ENCODE measurements around the gene IWS1. TPM values are rescaled to one million over a fixed set of nuclear protein-coding genes. Genes with fewer than 3 reads are reported as not detected.

IWS1 gene
- total RNA-seq, 4 donors from 2014 or later = 8.5 to 47.4 (median 33.1) TPM

GRCh38 chr2:127463155-127463991 is 62.9 kb downstream of the IWS1 start:
- Histone ChIP-seq H3K27me3 (no peaks in the 10 kb centered on the region), H3K36me3 (no peaks in the 10 kb centered on the region), H3K9me3 (no peaks in the 10 kb centered on the region), H3K4me1 (no peaks in the 10 kb centered on the region), H3K27ac (no peak overlapping the region), H3K4me3 (no peak overlapping the region)
- intact Hi-C loops (cut with DNase I; ENCODE audit: low total_unique reads) = no loop called here
- no peak for TF ChIP-seq CTCF (IDR thresholded peaks at IDR 0.05)
- no peak for DNase-seq

- H3K27ac ChIP-seq = no peak overlapping the region
- H3K36me3 ChIP-seq = no peaks in the 10 kb centered on the region
- H3K4me3 ChIP-seq = no peak overlapping the region
- no peak for DNase-seq
- H3K9me3 ChIP-seq = no peaks in the 10 kb centered on the region
- H3K27me3 ChIP-seq = no peaks in the 10 kb centered on the region
- H3K4me1 ChIP-seq = no peaks in the 10 kb centered on the region
- intact Hi-C loops (cut with DNase I; ENCODE audit: low total_unique reads) = no loop called here
- TF ChIP-seq CTCF (IDR thresholded peaks at IDR 0.05) (no peak), POLR2A (IDR thresholded peaks at IDR 0.05) (no peak)
Observed at GRCh38 chr2:127462461-127462860, 63.8 kb downstream of the IWS1 start.

- DNase-seq = no peak
- TF ChIP-seq POLR2A (IDR thresholded peaks at IDR 0.05) (no peak), CTCF (IDR thresholded peaks at IDR 0.05) (no peak)
- H3K27ac ChIP-seq = no peak overlapping the region
- intact Hi-C loops (cut with DNase I; ENCODE audit: low total_unique reads) = no loop called here
- no peaks in the 10 kb centered on the region for H3K4me1 ChIP-seq
- no peaks in the 10 kb centered on the region for H3K9me3 ChIP-seq
- no peaks in the 10 kb centered on the region for H3K27me3 ChIP-seq
- H3K36me3 ChIP-seq = no peaks in the 10 kb centered on the region
- no peak overlapping the region for H3K4me3 ChIP-seq
Observed at GRCh38 chr2:127456960-127457359, 69.3 kb downstream of the IWS1 start.

GRCh38 chr2:127455566-127456493 is 70.5 kb downstream of the IWS1 start:
- Histone ChIP-seq H3K9me3 (no peaks in the 10 kb centered on the region), H3K27ac (no peak overlapping the region), H3K4me3 (no peak overlapping the region), H3K36me3 (no peaks in the 10 kb centered on the region), H3K27me3 (no peaks in the 10 kb centered on the region), H3K4me1 (no peaks in the 10 kb centered on the region)
- DNase-seq = no peak
- intact Hi-C loops (cut with DNase I; ENCODE audit: low total_unique reads) = no loop called here
- TF ChIP-seq POLR2A (IDR thresholded peaks at IDR 0.05) (no peak), CTCF (IDR thresholded peaks at IDR 0.05) (no peak)

All from uterus (tissue), 4 donors.